B cell (primary cell): ENCODE results near the gene DOHH. TPM values are rescaled to one million over a fixed set of nuclear protein-coding genes. Genes with fewer than 3 reads are reported as not detected.

Experiments used
- ATAC-seq: fragments of 200-7000 bp; cut with Tn5 transposase; one replicate; pipeline ENCODE4 v1.10.0; 2021; ENCODE audit warnings: low read depth, mild to moderate bottlenecking, moderate number of reproducible peaks, moderate library complexity
- CTCF ChIA-PET: fragments of 350-600 bp; sonication (Branson Sonifier 250); formaldehyde crosslinking; loops from one replicate; lab custom pipeline; 2021; ENCODE audit warnings: antibody characterized with exemption, inconsistent platforms; lab: Charles Lee
- POLR2A ChIA-PET: fragments of 350-600 bp; sonication (Branson Sonifier 250); formaldehyde crosslinking; loops from one replicate; lab custom pipeline; 2021; ENCODE audit warnings: antibody characterized with exemption; lab: Charles Lee
- DNase-seq: peaks from one replicate; pipeline ENCODE4 v3.0.0; 2013
- H2AFZ ChIP-seq: 2 replicates; pipeline ENCODE4 v1.6.1; 2012; ENCODE audit warnings: mild to moderate bottlenecking, low read depth, low read length; ENCODE audit not compliant: insufficient read depth, poor library complexity, severe bottlenecking
- H3K27ac ChIP-seq, 2 donors: 1 replicate in 1 of 2; 2 replicates in 1 of 2; pipeline ENCODE4 v1.5.1; 2012 to 2013; ENCODE audit warnings: low read length in 2 of 2, mild to moderate bottlenecking in 2 of 2, moderate library complexity in 1 of 2
- H3K27me3 ChIP-seq, 4 experiments: fragments of 200-600 bp in 1 of 4; sonication (generic) in 1 of 4; replicated peaks in 1 of 4; 1 replicate in 2 of 4; 2 replicates in 2 of 4; pipeline versions ENCODE4 v1.6.1 to v1.7.0; 2013 to 2016; ENCODE audit warnings: low read length in 3 of 4, mild to moderate bottlenecking in 2 of 4, mixed read lengths in 1 of 4, moderate library complexity in 1 of 4; ENCODE audit not compliant: insufficient read depth in 4 of 4, control insufficient read depth in 3 of 4; ENCODE audit errors: control extremely low read depth in 1 of 4
- H3K36me3 ChIP-seq, 2 experiments: replicated peaks in 1 of 2; 1 replicate in 1 of 2; 2 replicates in 1 of 2; pipeline versions ENCODE4 v1.6.1 to v1.7.1; 2013; ENCODE audit warnings: low read length in 1 of 2; ENCODE audit not compliant: insufficient read depth in 2 of 2, control insufficient read depth in 1 of 2; ENCODE audit errors: control extremely low read depth in 1 of 2, extremely low read depth in 1 of 2
- H3K4me1 ChIP-seq, 2 donors: fragments of 200-600 bp in 1 of 2; sonication (generic) in 1 of 2; 1 replicate in 1 of 2; 2 replicates in 1 of 2; pipeline versions ENCODE4 v1.5.1 to v1.6.1; 2013 to 2017; ENCODE audit warnings: low read length in 2 of 2; ENCODE audit not compliant: control insufficient read depth in 2 of 2, insufficient read depth in 2 of 2
- H3K4me2 ChIP-seq: replicated peaks from 2 replicates; pipeline ENCODE3; 2012; ENCODE audit warnings: mild to moderate bottlenecking, low read depth, low read length; ENCODE audit not compliant: poor library complexity, severe bottlenecking
- H3K4me3 ChIP-seq, 5 experiments: fragments of 200-600 bp in 1 of 5; sonication (generic) in 1 of 5; 1 replicate in 3 of 5; 2 replicates in 2 of 5; pipeline versions ENCODE4 v1.5.1 to v1.7.0; 2011 to 2016; ENCODE audit warnings: low read length in 4 of 5, mild to moderate bottlenecking in 4 of 5, low read depth in 2 of 5, control low read depth in 1 of 5, moderate library complexity in 1 of 5; ENCODE audit not compliant: insufficient read depth in 1 of 5; ENCODE audit errors: control extremely low read depth in 1 of 5, extremely low read depth in 1 of 5
- H3K79me2 ChIP-seq: fragments of 200-600 bp; sonication (generic); one replicate; pipeline ENCODE4 v1.6.0; 2016; ENCODE audit warnings: low read length; ENCODE audit not compliant: control insufficient read depth, insufficient read depth
- H3K9ac ChIP-seq: fragments of 200-600 bp; sonication (generic); 2 replicates; pipeline ENCODE4 v1.6.1; 2017; ENCODE audit warnings: mild to moderate bottlenecking, low read length, moderate library complexity
- H3K9me3 ChIP-seq, 3 donors: one replicate each; pipeline versions ENCODE4 v1.6.1 to v1.7.1; 2013; ENCODE audit warnings: low read length in 2 of 3; ENCODE audit not compliant: control insufficient read depth in 2 of 3, insufficient read depth in 1 of 3; ENCODE audit errors: control extremely low read depth in 1 of 3
- H4K20me1 ChIP-seq: 2 replicates; pipeline ENCODE4 v1.6.0; 2012; ENCODE audit warnings: mild to moderate bottlenecking, low read length; ENCODE audit not compliant: insufficient read depth, control insufficient read depth, poor library complexity, severe bottlenecking
- H3K27ac Mint-ChIP-seq: one replicate; pipeline ENCODE4 v1.8.0; 2021; ENCODE audit warnings: mixed read lengths
- H3K27me3 Mint-ChIP-seq: one replicate; pipeline ENCODE4 v1.8.0; 2021; ENCODE audit warnings: mixed read lengths
- H3K4me1 Mint-ChIP-seq: one replicate; pipeline ENCODE4 v1.8.0; 2021; ENCODE audit warnings: mixed read lengths
- H3K4me3 Mint-ChIP-seq: one replicate; pipeline ENCODE4 v1.8.0; 2021; ENCODE audit warnings: mixed read lengths
- H3K9me3 Mint-ChIP-seq: one replicate; pipeline ENCODE4 v1.8.0; 2022; ENCODE audit warnings: mixed read lengths; ENCODE audit not compliant: insufficient read depth
- CTCF ChIP-seq: fragments of 200-600 bp; IDR thresholded peaks from one replicate; pipeline ENCODE4 v1.8.0; 2022; ENCODE audit warnings: antibody characterized with exemption, mild to moderate bottlenecking
- EZH2 ChIP-seq: IDR thresholded peaks from 2 replicates; pipeline ENCODE4 v1.6.1; 2012; ENCODE audit warnings: borderline replicate concordance, low read depth, mild to moderate bottlenecking, moderate library complexity, low read length; ENCODE audit not compliant: insufficient read depth, poor library complexity, severe bottlenecking
- WGBS: methylation state at CpG from one replicate; pipeline ENCODE4 v1.1.5; 2013; ENCODE audit warnings: missing lambda C conversion rate; ENCODE audit not compliant: insufficient coverage; 5-methylcytosine and 5-hydroxymethylcytosine counted together
- intact Hi-C: fragments of 100-400 bp; cut with micrococcal nuclease; formaldehyde crosslinking; loops from one replicate; pipeline ENCODE4 v1.10.0; 2022
- polyA plus RNA-seq: library from polyadenylated mRNA; depleted of rRNA; stranded (reverse); fragments of >200 nt; gene quantifications from 2 replicates; pipeline ENCODE4 v1.2.3, GENCODE V29; 2012
- total RNA-seq, 2 donors: library from RNA; stranded (reverse); fragments of 120-200 nt in 1 of 2; gene quantifications; 1 replicate in 1 of 2; 2 replicates in 1 of 2; pipeline versions ENCODE4 v1.2.3 to v1.2.4, GENCODE V29; 2013 to 2022

DOHH gene
- total and polyA plus RNA-seq, 2 donors (not counting 1 experiment from before 2014, with no cell fraction given), result 6.6 to 8.6 TPM

GRCh38 chr19:3496392-3497273 is 3.8 kb downstream of the DOHH start:
- ATAC-seq, result no peak
- H3K27me3 Mint-ChIP-seq, result no peaks in the 10 kb centered on the region
- no peaks in the 10 kb centered on the region for H3K9me3 Mint-ChIP-seq
- Histone ChIP-seq H3K4me1 (peaks cover 10 to 15% of the 10 kb centered on the region in 2 donors), H3K4me3 (no peak overlapping the region), H3K27me3 (no peaks in the 10 kb centered on the region), H3K79me2 (peaks cover 36% of the 10 kb centered on the region), H4K20me1 (no peaks in the 10 kb centered on the region), H3K9ac (no peak overlapping the region), H2AFZ (no peak overlapping the region), H3K27ac (no peak overlapping the region), H3K4me2 (no peak overlapping the region), H3K9me3 (no peaks in the 10 kb centered on the region), H3K36me3 (peaks cover 0 to 31% of the 10 kb centered on the region in 2 experiments)
- H3K27ac Mint-ChIP-seq, result no peak overlapping the region
- 96% methylated on average over 31 of the region's 32 CpGs for WGBS
- TF ChIP-seq CTCF (no peak), EZH2 (no peak)
- peaks cover 18% of the 10 kb centered on the region for H3K4me1 Mint-ChIP-seq
- no peak for DNase-seq
- POLR2A ChIA-PET, result no interaction called here
- no peak overlapping the region for H3K4me3 Mint-ChIP-seq
- intact Hi-C loops, result no loop called here
- CTCF ChIA-PET, result no interaction called here

DNA sequence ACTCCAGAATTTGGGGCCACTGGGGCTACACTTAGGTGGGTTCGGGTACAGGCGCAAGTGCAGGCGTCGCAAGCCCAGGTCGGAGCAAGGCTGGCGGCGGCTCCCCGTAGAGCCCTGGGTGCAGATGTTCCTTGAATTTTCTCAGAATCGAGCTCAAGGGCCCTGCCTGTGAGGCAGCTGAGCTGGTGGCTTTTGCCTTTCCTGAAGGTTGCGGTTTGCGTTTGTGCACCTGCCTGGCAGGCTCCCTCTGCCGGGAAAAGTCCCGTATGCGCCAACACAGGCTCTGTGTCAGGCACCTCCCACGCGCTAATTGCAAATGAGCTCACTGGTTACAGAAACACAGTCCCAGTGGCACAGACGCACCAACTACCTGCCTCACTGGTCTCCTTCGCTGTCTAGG is 5.9 kb downstream of the DOHH start:
- H3K4me3 Mint-ChIP-seq, result no peak overlapping the region
- no peak overlapping the region for H3K4me3 ChIP-seq
- ChIA-PET CTCF (interaction anchor here (0.5 to 1.2 kb wide), 3 partner anchors 9 to 102 kb away, joined by 3 to 4 read pairs (median 3); no protein-coding TSS in a partner anchor), POLR2A (no interaction called here)
- H3K27me3 ChIP-seq, result no peaks in the 10 kb centered on the region
- no peak for TF ChIP-seq EZH2
- no peak for TF ChIP-seq CTCF
- DNase-seq (no peak), ATAC-seq (no peak)
- intact Hi-C loops, result no loop called here
- peaks cover 27% of the 10 kb centered on the region for H3K79me2 ChIP-seq
- peaks cover 6% of the 10 kb centered on the region for H3K4me1 Mint-ChIP-seq
- H3K27ac Mint-ChIP-seq, result no peak overlapping the region
- H3K4me1 ChIP-seq, result peaks cover under 1 to 4% of the 10 kb centered on the region in 2 donors
- H3K9ac ChIP-seq, result no peak overlapping the region
- H3K36me3 ChIP-seq, result peaks cover 0 to 34% of the 10 kb centered on the region in 2 experiments
- WGBS, result 95% methylated on average over 18 of the region's 18 CpGs
- H3K4me2 ChIP-seq, result no peak overlapping the region
- no peaks in the 10 kb centered on the region for H3K9me3 Mint-ChIP-seq
- no peak overlapping the region for H2AFZ ChIP-seq
- H3K27ac ChIP-seq, result no peak overlapping the region
- no peaks in the 10 kb centered on the region for H3K9me3 ChIP-seq
- H4K20me1 ChIP-seq, result no peaks in the 10 kb centered on the region
- H3K27me3 Mint-ChIP-seq, result no peaks in the 10 kb centered on the region
